ENCODE results near the gene EML1. TPM values are rescaled to one million over a fixed set of nuclear protein-coding genes. Genes with fewer than 3 reads are reported as not detected.

The EML1 gene
- total RNA-seq, 2 donors from 2014 or later: 55.1 to 66.5 TPM

GRCh38 chr14:99754141-99755067, 38.8 kb upstream of the EML1 start:
- Histone ChIP-seq H3K27me3 (replicated peaks; ENCODE audit: insufficient read depth) (no peaks in the 10 kb centered on the region), H3K4me3 (peak overlapping the region; percentile 8), H3K4me1 (ENCODE audit: control insufficient read depth in 1 of 2, low read depth in 2 of 2) (peaks cover 41 to 72% of the 10 kb centered on the region in 2 donors), H3K27ac (peak overlapping the region; percentile 30 to 76), H3K36me3 (no peaks in the 10 kb centered on the region), H3K9me3 (no peaks in the 10 kb centered on the region)
- DNase-seq (ENCODE audit: low spot score) (no peak), ATAC-seq (ENCODE audit: insufficient number of reproducible peaks, low FRiP score, low read depth) (no peak)
- no peak for TF ChIP-seq CTCF (IDR thresholded peaks at IDR 0.05)

GRCh38 chr14:99755068-99755405, 38.2 kb upstream of the EML1 start:
- H3K4me1 ChIP-seq (ENCODE audit: control insufficient read depth in 1 of 2, low read depth in 2 of 2): peaks cover 41 to 66% of the 10 kb centered on the region in 2 donors

GRCh38 chr14:99755629-99756603, 37.3 kb upstream of the EML1 start:
- Histone ChIP-seq H3K9me3 (no peaks in the 10 kb centered on the region), H3K4me1 (ENCODE audit: control insufficient read depth in 1 of 2, low read depth in 2 of 2) (peaks cover 41 to 63% of the 10 kb centered on the region in 2 donors), H3K4me3 (no peak overlapping the region), H3K27me3 (replicated peaks; ENCODE audit: insufficient read depth) (no peaks in the 10 kb centered on the region), H3K36me3 (no peaks in the 10 kb centered on the region), H3K27ac (peak overlapping the region; percentile 30 to 32)
- ATAC-seq (ENCODE audit: insufficient number of reproducible peaks, low FRiP score, low read depth) (peak; percentile 21), DNase-seq (ENCODE audit: low spot score) (peak; percentile 85)
- TF ChIP-seq CTCF (IDR thresholded peaks at IDR 0.05): no peak

More at GRCh38 chr14:99755068-99755405, 38.2 kb upstream of the EML1 start:
- Histone ChIP-seq H3K27me3 (replicated peaks; ENCODE audit: insufficient read depth) (no peaks in the 10 kb centered on the region), H3K27ac (peak overlapping the region; percentile 30 to 76), H3K36me3 (no peaks in the 10 kb centered on the region), H3K4me3 (peak overlapping the region; percentile 8), H3K9me3 (no peaks in the 10 kb centered on the region)
- no peak for TF ChIP-seq CTCF (IDR thresholded peaks at IDR 0.05)
- ATAC-seq (ENCODE audit: insufficient number of reproducible peaks, low FRiP score, low read depth) (no peak), DNase-seq (ENCODE audit: low spot score) (no peak)

- DNase-seq (ENCODE audit: low spot score) (no peak), ATAC-seq (ENCODE audit: insufficient number of reproducible peaks, low FRiP score, low read depth) (no peak)
- Histone ChIP-seq H3K9me3 (no peaks in the 10 kb centered on the region), H3K27me3 (replicated peaks; ENCODE audit: insufficient read depth) (no peaks in the 10 kb centered on the region), H3K4me3 (no peak overlapping the region), H3K27ac (peak overlapping the region in 1 of 2 donors; percentile 8), H3K4me1 (ENCODE audit: control insufficient read depth in 1 of 2, low read depth in 2 of 2) (peaks cover 41 to 62% of the 10 kb centered on the region in 2 donors), H3K36me3 (no peaks in the 10 kb centered on the region)
- no peak for TF ChIP-seq CTCF (IDR thresholded peaks at IDR 0.05)
These were observed 36.4 kb upstream of the EML1 start for GRCh38 chr14:99756796-99757195.

Measured in thoracic aorta (tissue), 2 donors.